Measurements from ENCODE around the gene SLC22A13. TPM values are rescaled to one million over a fixed set of nuclear protein-coding genes. Genes with fewer than 3 reads are reported as not detected.

Gene SLC22A13
- total RNA-seq, 1 donor from 2014 or later: 0.97 TPM

DNA sequence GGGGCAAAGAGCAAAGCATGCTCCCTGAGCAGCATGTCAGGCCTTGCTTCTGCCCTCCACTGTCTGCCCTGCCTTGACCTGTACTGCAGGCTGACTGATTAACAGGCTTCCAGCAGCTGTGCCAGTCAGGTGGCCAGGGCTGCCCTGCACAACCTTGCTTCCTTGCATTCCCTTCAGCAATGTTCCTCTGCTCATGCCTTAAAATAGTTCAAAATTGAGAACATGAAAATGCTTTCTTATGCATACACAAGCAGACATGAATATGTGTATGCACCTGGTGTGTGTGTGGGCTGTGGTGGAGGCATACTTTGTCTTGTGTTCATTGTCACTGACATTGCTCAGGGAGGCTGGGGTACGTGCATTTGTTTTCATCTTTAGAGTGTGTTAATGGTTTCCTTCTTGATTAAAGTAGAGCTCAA, 1.2 kb upstream of the SLC22A13 start:
- Mint-ChIP-seq H3K4me3 (ENCODE audit: unreplicated experiment) (no peak overlapping the region), H3K36me3 (ENCODE audit: low read depth) (peaks cover 19% of the 10 kb centered on the region), H3K27me3 (ENCODE audit: low read depth) (no peaks in the 10 kb centered on the region), H3K9me3 (ENCODE audit: low read depth) (no peaks in the 10 kb centered on the region), H3K27ac (ENCODE audit: unreplicated experiment) (no peak overlapping the region), H3K4me1 (ENCODE audit: low read depth) (peaks cover 23% of the 10 kb centered on the region)
- TF ChIP-seq CTCF (IDR thresholded peaks at IDR 0.05): no peak
- no peak for DNase-seq (ENCODE audit: low spot score)

GRCh38 chr3:38264779-38265178, 833 bp upstream of the SLC22A13 start:
- Mint-ChIP-seq H3K27ac (ENCODE audit: unreplicated experiment) (no peak overlapping the region), H3K27me3 (ENCODE audit: low read depth) (no peaks in the 10 kb centered on the region), H3K4me3 (ENCODE audit: unreplicated experiment) (no peak overlapping the region), H3K9me3 (ENCODE audit: low read depth) (no peaks in the 10 kb centered on the region), H3K4me1 (ENCODE audit: low read depth) (peaks cover 19% of the 10 kb centered on the region), H3K36me3 (ENCODE audit: low read depth) (peaks cover 19% of the 10 kb centered on the region)
- no peak for DNase-seq (ENCODE audit: low spot score)
- no peak for TF ChIP-seq CTCF (IDR thresholded peaks at IDR 0.05)

- TF ChIP-seq CTCF (IDR thresholded peaks at IDR 0.05): no peak
- H3K27ac Mint-ChIP-seq (ENCODE audit: unreplicated experiment): peak overlapping the region; percentile 52
- no peak overlapping the region for H3K4me3 Mint-ChIP-seq (ENCODE audit: unreplicated experiment)
- no peaks in the 10 kb centered on the region for H3K27me3 Mint-ChIP-seq (ENCODE audit: low read depth)
- H3K4me1 Mint-ChIP-seq (ENCODE audit: low read depth): peaks cover 19% of the 10 kb centered on the region
- DNase-seq (ENCODE audit: low spot score): no peak
- H3K9me3 Mint-ChIP-seq (ENCODE audit: low read depth): no peaks in the 10 kb centered on the region
- H3K36me3 Mint-ChIP-seq (ENCODE audit: low read depth): peaks cover 15% of the 10 kb centered on the region
Measured at GRCh38 chr3:38266810-38267209, 1.2 kb downstream of the SLC22A13 start.

GRCh38 chr3:38267662-38268061, 2.0 kb downstream of the SLC22A13 start:
- H3K36me3 Mint-ChIP-seq (ENCODE audit: low read depth): peaks cover 14% of the 10 kb centered on the region
- DNase-seq (ENCODE audit: low spot score): no peak
- H3K27ac Mint-ChIP-seq (ENCODE audit: unreplicated experiment): peak overlapping the region; percentile 30
- no peak overlapping the region for H3K4me3 Mint-ChIP-seq (ENCODE audit: unreplicated experiment)
- TF ChIP-seq CTCF (IDR thresholded peaks at IDR 0.05): no peak
- H3K9me3 Mint-ChIP-seq (ENCODE audit: low read depth): no peaks in the 10 kb centered on the region
- no peaks in the 10 kb centered on the region for H3K27me3 Mint-ChIP-seq (ENCODE audit: low read depth)
- peaks cover 19% of the 10 kb centered on the region for H3K4me1 Mint-ChIP-seq (ENCODE audit: low read depth)

DNA sequence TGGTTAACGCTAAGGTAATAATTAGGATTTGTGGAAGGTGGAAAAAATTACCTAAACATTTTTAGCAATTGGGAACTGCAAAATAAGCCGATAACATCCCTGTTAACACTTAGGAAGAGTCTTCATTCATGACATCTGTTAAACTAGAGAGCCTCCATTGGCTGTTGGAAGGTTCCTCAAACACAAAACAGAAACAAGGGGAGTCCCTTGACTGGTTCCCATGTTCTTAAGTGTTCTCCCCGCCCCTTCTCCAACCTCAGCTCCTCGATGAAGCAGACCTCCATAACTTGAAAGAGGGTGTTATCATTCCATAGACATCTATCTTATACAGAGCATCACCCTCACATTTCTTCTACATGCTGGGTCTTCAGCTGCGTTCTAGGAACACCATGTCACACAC, 2.5 kb downstream of the SLC22A13 start:
- Mint-ChIP-seq H3K4me1 (ENCODE audit: low read depth) (peaks cover 17% of the 10 kb centered on the region), H3K4me3 (ENCODE audit: unreplicated experiment) (no peak overlapping the region), H3K9me3 (ENCODE audit: low read depth) (no peaks in the 10 kb centered on the region)

More for the DNA sequence above, 2.5 kb downstream of the SLC22A13 start:
- DNase-seq (ENCODE audit: low spot score): no peak
- Mint-ChIP-seq H3K36me3 (ENCODE audit: low read depth) (peaks cover 12% of the 10 kb centered on the region), H3K27me3 (ENCODE audit: low read depth) (no peaks in the 10 kb centered on the region), H3K27ac (ENCODE audit: unreplicated experiment) (no peak overlapping the region)
- no peak for TF ChIP-seq CTCF (IDR thresholded peaks at IDR 0.05)
